OCI-LY1 (cell line): ENCODE data around the gene RAB3C.

Experiments used
- H2AFZ ChIP-seq: fragments of 200-600 bp; sonication (generic), shearing (Covaris generic); 2 replicates; pipeline ENCODE4 v1.6.0; 2014; ENCODE audit warnings: antibody characterized with exemption, mild to moderate bottlenecking, low read length
- H3F3A ChIP-seq: fragments of 200-600 bp; sonication (generic), shearing (Covaris generic); 2 replicates; pipeline ENCODE4 v1.6.0; 2014; ENCODE audit warnings: mild to moderate bottlenecking, antibody characterized with exemption, low read length, moderate library complexity; ENCODE audit not compliant: insufficient read depth
- H3K27ac ChIP-seq: fragments of 200-600 bp; sonication (generic); 2 replicates; pipeline ENCODE4 v1.5.1; 2014; ENCODE audit warnings: low read length, mixed run types, mild to moderate bottlenecking, low read depth; ENCODE audit not compliant: poor library complexity, severe bottlenecking
- H3K27me3 ChIP-seq: fragments of 200-600 bp; sonication (generic); 2 replicates; pipeline ENCODE4 v1.6.0; 2014; ENCODE audit warnings: antibody characterized with exemption, mild to moderate bottlenecking, low read length, moderate library complexity; ENCODE audit not compliant: insufficient read depth
- H3K36me3 ChIP-seq: fragments of 200-600 bp; sonication (generic); 2 replicates; pipeline ENCODE4 v1.6.1; 2014; ENCODE audit warnings: mild to moderate bottlenecking, antibody characterized with exemption, low read length, moderate library complexity, mixed read lengths; ENCODE audit not compliant: insufficient read depth
- H3K4me1 ChIP-seq: fragments of 200-600 bp; sonication (generic); 2 replicates; pipeline ENCODE4 v1.5.1; 2014; ENCODE audit warnings: mild to moderate bottlenecking, low read length, moderate library complexity; ENCODE audit not compliant: insufficient read depth, severe bottlenecking
- H3K4me2 ChIP-seq: fragments of 200-600 bp; sonication (generic), shearing (Covaris generic); 2 replicates; pipeline ENCODE4 v1.6.1; 2014; ENCODE audit warnings: low read length
- H3K4me3 ChIP-seq: fragments of 200-600 bp; sonication (generic); 2 replicates; pipeline ENCODE4 v1.5.1; 2014; ENCODE audit warnings: low read length, low read depth, mild to moderate bottlenecking, mixed read lengths; ENCODE audit not compliant: poor library complexity, severe bottlenecking
- H3K79me2 ChIP-seq: fragments of 200-600 bp; shearing (Covaris generic); 2 replicates; pipeline ENCODE4 v1.6.1; 2016; ENCODE audit warnings: mixed run types, low read length, mixed read lengths; ENCODE audit not compliant: insufficient read depth
- H3K9ac ChIP-seq: fragments of 200-600 bp; sonication (generic), shearing (Covaris generic); 2 replicates; pipeline ENCODE4 v1.6.1; 2014; ENCODE audit warnings: mild to moderate bottlenecking, low read length, mixed read lengths
- H3K9me2 ChIP-seq: fragments of 200-600 bp; sonication (generic), shearing (Covaris generic); 2 replicates; pipeline ENCODE4 v1.6.1; 2014; ENCODE audit warnings: low read depth, mild to moderate bottlenecking, low read length, mixed read lengths
- H3K9me3 ChIP-seq: fragments of 200-600 bp; shearing (Covaris generic); 2 replicates; pipeline ENCODE4 v1.6.1; 2014; ENCODE audit warnings: low read length, mixed read lengths
- H4K20me1 ChIP-seq: fragments of 200-600 bp; sonication (generic), shearing (Covaris generic); 2 replicates; pipeline ENCODE4 v1.6.0; 2016; ENCODE audit warnings: mild to moderate bottlenecking, low read length; ENCODE audit not compliant: insufficient read depth
- CTCF ChIP-seq: fragments of 200-600 bp; sonication (generic), shearing (Covaris generic); IDR thresholded peaks from 2 replicates; pipeline ENCODE4 v1.5.1; 2017; ENCODE audit warnings: mild to moderate bottlenecking, antibody characterized with exemption, low read length, moderate library complexity, mixed read lengths
- EZH2 ChIP-seq: fragments of 200-600 bp; sonication (generic), shearing (Covaris generic); IDR thresholded peaks from 2 replicates; pipeline ENCODE4 v1.8.0; 2017; ENCODE audit warnings: borderline replicate concordance, mixed run types, mild to moderate bottlenecking, antibody characterized with exemption, low read length, moderate library complexity, mixed read lengths

The RAB3C gene

GRCh38 chr5:58722160-58722559 is 139.3 kb downstream of the RAB3C start:
- H3K4me3 ChIP-seq, result no peak overlapping the region

GRCh38 chr5:58724992-58725391 is 142.1 kb downstream of the RAB3C start:
- no peak overlapping the region for H3K9ac ChIP-seq
- no peak overlapping the region for H3K4me2 ChIP-seq
- no peaks in the 10 kb centered on the region for H3K36me3 ChIP-seq
- no peak overlapping the region for H2AFZ ChIP-seq
- H3K79me2 ChIP-seq, result no peaks in the 10 kb centered on the region
- H3F3A ChIP-seq, result no peaks in the 10 kb centered on the region
- H3K27ac ChIP-seq, result no peak overlapping the region
- H3K4me1 ChIP-seq, result no peaks in the 10 kb centered on the region
- TF ChIP-seq EZH2 (no peak), CTCF (no peak)
- no peaks in the 10 kb centered on the region for H3K9me3 ChIP-seq
- no peaks in the 10 kb centered on the region for H3K27me3 ChIP-seq
- no peaks in the 10 kb centered on the region for H4K20me1 ChIP-seq
- no peaks in the 10 kb centered on the region for H3K9me2 ChIP-seq
- H3K4me3 ChIP-seq, result no peak overlapping the region

More at GRCh38 chr5:58722160-58722559, 139.3 kb downstream of the RAB3C start:
- TF ChIP-seq CTCF (no peak), EZH2 (no peak)
- Histone ChIP-seq H3K27me3 (no peaks in the 10 kb centered on the region), H4K20me1 (no peaks in the 10 kb centered on the region), H3K4me2 (no peak overlapping the region), H3K9ac (no peak overlapping the region), H3F3A (no peaks in the 10 kb centered on the region), H3K9me3 (no peaks in the 10 kb centered on the region), H3K9me2 (no peaks in the 10 kb centered on the region), H3K4me1 (no peaks in the 10 kb centered on the region), H3K27ac (no peak overlapping the region), H3K36me3 (no peaks in the 10 kb centered on the region), H3K79me2 (no peaks in the 10 kb centered on the region), H2AFZ (no peak overlapping the region)

GRCh38 chr5:58731641-58732040 is 148.8 kb downstream of the RAB3C start:
- Histone ChIP-seq H2AFZ (no peak overlapping the region), H3K36me3 (no peaks in the 10 kb centered on the region), H3K27ac (no peak overlapping the region), H3F3A (no peaks in the 10 kb centered on the region), H3K79me2 (no peaks in the 10 kb centered on the region), H3K4me2 (no peak overlapping the region), H3K27me3 (no peaks in the 10 kb centered on the region), H3K9me2 (no peaks in the 10 kb centered on the region), H3K9ac (no peak overlapping the region), H3K4me1 (no peaks in the 10 kb centered on the region), H3K9me3 (no peaks in the 10 kb centered on the region), H3K4me3 (no peak overlapping the region), H4K20me1 (no peaks in the 10 kb centered on the region)
- TF ChIP-seq CTCF, result no peak
- TF ChIP-seq EZH2, result no peak
